HFFc6 (cell line): ENCODE measurements around the gene SLC35F5. TPM values are rescaled to one million over a fixed set of nuclear protein-coding genes. Genes with fewer than 3 reads are reported as not detected.

Experiments
- DNase-seq: peaks from one replicate; pipeline ENCODE4 v3.0.0-alpha.2; 2018
- H3K27ac Mint-ChIP-seq: 2 replicates; pipeline ENCODE4 v1.8.0; 2020; ENCODE audit warnings: mild to moderate bottlenecking, mixed read lengths
- H3K27me3 Mint-ChIP-seq: 2 replicates; pipeline ENCODE4 v1.8.0; 2021; ENCODE audit warnings: mild to moderate bottlenecking, moderate library complexity, mixed read lengths; ENCODE audit not compliant: insufficient read depth
- H3K36me3 Mint-ChIP-seq: 2 replicates; pipeline ENCODE4 v1.8.0; 2021; ENCODE audit warnings: low read depth, mixed read lengths
- H3K4me1 Mint-ChIP-seq: 2 replicates; pipeline ENCODE4 v1.8.0; 2020; ENCODE audit warnings: low read depth, mixed read lengths
- H3K4me3 Mint-ChIP-seq: 2 replicates; pipeline ENCODE4 v1.8.0; 2020; ENCODE audit warnings: mild to moderate bottlenecking, moderate library complexity, mixed read lengths
- H3K9me3 Mint-ChIP-seq: 2 replicates; pipeline ENCODE4 v1.8.0; 2020; ENCODE audit warnings: mild to moderate bottlenecking, mixed read lengths
- CTCF ChIP-seq: fragments of 200-600 bp; sonication (generic); IDR thresholded peaks from 2 replicates; pipeline ENCODE4 v1.5.0; 2021; ENCODE audit warnings: antibody characterized with exemption, mild to moderate bottlenecking
- total RNA-seq, 6 experiments: library from RNA; stranded (reverse); fragmentation: NEBNext Ultra II Directional; extraction: Animal tissue kit (Norgen Biotek cat#: 25700); gene quantifications; 2 replicates in 1 of 6; 3 replicates in 5 of 6; pipeline ENCODE4 v1.2.3, GENCODE V29; 2021

Gene SLC35F5
- total RNA-seq, 6 experiments from 2014 or later = 104 to 151 (median 119) TPM

- no peaks in the 10 kb centered on the region for H3K9me3 Mint-ChIP-seq
- TF ChIP-seq CTCF = no peak
- peaks cover 44% of the 10 kb centered on the region for H3K4me1 Mint-ChIP-seq
- H3K27ac Mint-ChIP-seq = no peak overlapping the region
- H3K4me3 Mint-ChIP-seq = peak overlapping the region; percentile 93
- no peak for DNase-seq
- H3K36me3 Mint-ChIP-seq = peaks cover 38% of the 10 kb centered on the region
- no peaks in the 10 kb centered on the region; the same call in 1 of the 2 replicates for H3K27me3 Mint-ChIP-seq
Measured at GRCh38 chr2:113754160-113754559, 2.3 kb downstream of the SLC35F5 start.

- Mint-ChIP-seq H3K9me3 (no peaks in the 10 kb centered on the region), H3K27ac (no peak overlapping the region), H3K27me3 (no peaks in the 10 kb centered on the region), H3K4me1 (peaks cover 27% of the 10 kb centered on the region), H3K4me3 (no peak overlapping the region; the same call in 1 of the 2 replicates), H3K36me3 (peaks cover 41% of the 10 kb centered on the region)
- TF ChIP-seq CTCF = no peak
- DNase-seq = no peak
Measured at GRCh38 chr2:113750385-113750784, 6.1 kb downstream of the SLC35F5 start.

- no peak overlapping the region for H3K4me3 Mint-ChIP-seq
- no peaks in the 10 kb centered on the region for H3K27me3 Mint-ChIP-seq
- no peak for DNase-seq
- TF ChIP-seq CTCF = no peak
- H3K9me3 Mint-ChIP-seq = no peaks in the 10 kb centered on the region
- H3K27ac Mint-ChIP-seq = no peak overlapping the region
- H3K4me1 Mint-ChIP-seq = peaks cover 6% of the 10 kb centered on the region
- H3K36me3 Mint-ChIP-seq = peaks cover 46% of the 10 kb centered on the region
Measured at GRCh38 chr2:113741091-113741490, 15.4 kb downstream of the SLC35F5 start.

- Mint-ChIP-seq H3K27me3 (no peaks in the 10 kb centered on the region), H3K36me3 (peaks cover 40% of the 10 kb centered on the region), H3K9me3 (no peaks in the 10 kb centered on the region), H3K27ac (peak overlapping the region; percentile 6; the same call in 1 of the 2 replicates), H3K4me3 (no peak overlapping the region), H3K4me1 (peaks cover 6% of the 10 kb centered on the region)
- DNase-seq = no peak
- TF ChIP-seq CTCF = no peak
Measured at GRCh38 chr2:113739849-113740248, 16.6 kb downstream of the SLC35F5 start.

GRCh38 chr2:113734185-113734584 is 22.3 kb downstream of the SLC35F5 start:
- no peak for TF ChIP-seq CTCF
- no peak overlapping the region for H3K4me3 Mint-ChIP-seq
- no peaks in the 10 kb centered on the region for H3K9me3 Mint-ChIP-seq
- no peak for DNase-seq
- peaks cover 41% of the 10 kb centered on the region for H3K36me3 Mint-ChIP-seq
- peaks cover 8% of the 10 kb centered on the region for H3K4me1 Mint-ChIP-seq
- H3K27me3 Mint-ChIP-seq = no peaks in the 10 kb centered on the region
- no peak overlapping the region for H3K27ac Mint-ChIP-seq

GRCh38 chr2:113724010-113724409 is 32.4 kb downstream of the SLC35F5 start:
- H3K36me3 Mint-ChIP-seq = peaks cover 32% of the 10 kb centered on the region
- peaks cover 12% of the 10 kb centered on the region for H3K4me1 Mint-ChIP-seq
- no peak for DNase-seq
- no peak overlapping the region for H3K27ac Mint-ChIP-seq
- no peak overlapping the region for H3K4me3 Mint-ChIP-seq
- H3K27me3 Mint-ChIP-seq = no peaks in the 10 kb centered on the region
- H3K9me3 Mint-ChIP-seq = no peaks in the 10 kb centered on the region
- TF ChIP-seq CTCF = no peak
